HG03342 (cell line): ENCODE results near the gene VGLL3.
"Not testable (repeated sequence)": the region's sequence is repeated elsewhere in the genome, so short reads cannot be mapped to it uniquely, and the experiment has no call there.

Source experiments
- ATAC-seq: cut with Tn5 transposase; IDR thresholded peaks from one replicate; pipeline ENCODE4 v1.9.1; 2021; ENCODE audit warnings: mild to moderate bottlenecking, moderate library complexity; ENCODE audit not compliant: unreplicated experiment

The VGLL3 gene

DNA sequence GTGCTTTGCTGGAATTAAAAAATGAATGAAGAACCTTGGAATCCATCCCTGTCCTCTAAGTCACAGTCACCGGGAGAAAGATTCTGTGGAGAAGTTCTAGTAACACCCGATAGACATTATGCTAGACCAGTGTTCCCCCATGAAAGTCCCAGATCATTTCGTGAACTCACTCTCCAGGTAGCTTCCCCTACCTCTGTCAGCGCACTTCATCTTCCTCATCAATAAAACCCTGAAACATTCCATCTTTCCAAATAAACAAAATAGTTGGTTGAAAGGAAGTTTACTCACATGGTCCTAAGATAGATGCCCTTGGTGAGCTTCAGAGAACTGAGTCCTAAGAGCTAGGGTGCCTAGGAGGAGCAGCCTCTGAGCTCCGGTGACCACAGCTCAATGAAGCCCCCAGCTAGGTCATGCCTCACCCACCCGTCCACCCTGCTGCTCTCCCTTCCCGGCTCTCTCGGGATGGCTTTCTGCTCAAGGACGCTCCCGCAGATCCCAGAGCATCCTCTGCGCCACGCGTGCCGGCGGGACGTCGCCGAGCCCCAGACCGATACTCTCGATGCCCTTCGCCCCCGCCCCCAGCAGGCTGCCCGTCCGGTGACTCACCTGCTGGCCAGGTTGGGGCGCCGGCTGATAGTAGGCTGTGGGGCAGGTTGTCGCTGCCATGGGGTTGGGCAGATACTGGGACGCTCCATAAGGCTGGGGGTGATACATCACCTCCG, 776 bp downstream of the VGLL3 start:
- no peak for ATAC-seq

DNA sequence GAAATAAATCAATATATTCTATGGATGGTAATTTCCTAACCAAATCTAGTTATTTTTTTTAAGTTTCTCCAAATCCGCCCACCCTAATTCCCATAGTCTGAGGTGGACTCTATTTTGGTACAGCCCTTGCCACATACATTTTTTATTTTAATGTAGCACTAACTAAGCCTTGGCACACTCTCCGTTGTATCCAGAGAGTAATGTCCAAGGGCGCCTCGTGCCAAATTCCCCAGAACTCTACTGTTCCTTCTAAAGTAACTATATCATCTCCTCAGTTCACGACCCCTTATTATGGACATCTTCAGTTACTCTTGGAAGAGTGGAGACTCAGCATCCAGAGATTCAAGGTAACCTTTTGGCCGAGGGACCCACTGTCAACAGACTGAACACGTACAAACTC, 1.3 kb downstream of the VGLL3 start:
- ATAC-seq = no peak

DNA sequence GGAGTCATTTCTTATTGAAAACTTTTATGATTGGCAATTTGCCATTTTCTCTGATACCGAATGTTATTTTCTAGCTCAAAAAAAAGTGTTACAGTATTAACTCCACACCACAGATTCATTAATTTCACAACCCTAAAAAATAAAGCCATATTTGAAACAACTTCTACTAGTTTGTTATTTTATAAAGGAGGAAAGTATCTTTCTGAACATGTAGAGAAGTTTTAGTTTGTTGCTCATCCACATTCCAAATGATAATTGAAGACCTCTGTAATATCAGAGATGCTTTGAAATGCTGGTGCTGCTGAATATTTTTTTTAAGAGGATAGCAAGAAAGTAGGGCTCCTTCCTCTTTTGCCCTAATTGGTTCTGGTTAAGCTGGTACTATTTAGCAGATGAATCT, 1.9 kb downstream of the VGLL3 start:
- no peak for ATAC-seq

DNA sequence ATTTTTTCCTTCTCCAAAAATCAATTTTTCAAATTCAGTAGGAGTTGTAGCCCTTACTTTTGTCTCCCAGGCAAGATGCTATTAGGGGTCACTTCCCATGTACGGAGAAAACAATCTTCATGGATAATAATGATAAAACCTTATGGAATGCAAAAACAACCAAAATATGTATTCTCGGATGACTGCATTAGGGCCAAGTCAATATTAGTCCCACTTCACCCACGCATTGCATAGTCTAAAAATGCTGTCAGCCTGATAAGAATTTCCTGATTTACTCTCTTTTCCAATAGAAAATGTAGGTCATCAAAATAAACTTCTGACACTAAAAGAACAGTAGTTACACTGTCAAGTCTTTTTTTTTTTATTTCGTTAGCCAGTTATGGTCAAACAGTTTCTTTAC, 2.7 kb downstream of the VGLL3 start:
- ATAC-seq = no peak

DNA sequence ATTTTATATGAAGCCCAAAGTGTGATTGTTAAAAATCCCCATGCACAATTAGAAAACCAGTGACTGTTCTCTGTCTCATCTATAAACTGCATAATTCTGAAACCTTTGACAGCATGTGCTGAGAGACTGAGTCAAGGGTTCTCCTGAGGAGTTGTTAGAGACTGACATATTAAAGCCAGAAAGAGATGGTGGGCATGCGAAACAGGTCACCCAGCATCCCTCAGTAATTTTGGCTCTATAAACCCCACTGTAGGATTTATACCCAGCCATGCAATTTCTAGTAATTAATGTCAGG, 3.6 kb downstream of the VGLL3 start:
- no peak for ATAC-seq

DNA sequence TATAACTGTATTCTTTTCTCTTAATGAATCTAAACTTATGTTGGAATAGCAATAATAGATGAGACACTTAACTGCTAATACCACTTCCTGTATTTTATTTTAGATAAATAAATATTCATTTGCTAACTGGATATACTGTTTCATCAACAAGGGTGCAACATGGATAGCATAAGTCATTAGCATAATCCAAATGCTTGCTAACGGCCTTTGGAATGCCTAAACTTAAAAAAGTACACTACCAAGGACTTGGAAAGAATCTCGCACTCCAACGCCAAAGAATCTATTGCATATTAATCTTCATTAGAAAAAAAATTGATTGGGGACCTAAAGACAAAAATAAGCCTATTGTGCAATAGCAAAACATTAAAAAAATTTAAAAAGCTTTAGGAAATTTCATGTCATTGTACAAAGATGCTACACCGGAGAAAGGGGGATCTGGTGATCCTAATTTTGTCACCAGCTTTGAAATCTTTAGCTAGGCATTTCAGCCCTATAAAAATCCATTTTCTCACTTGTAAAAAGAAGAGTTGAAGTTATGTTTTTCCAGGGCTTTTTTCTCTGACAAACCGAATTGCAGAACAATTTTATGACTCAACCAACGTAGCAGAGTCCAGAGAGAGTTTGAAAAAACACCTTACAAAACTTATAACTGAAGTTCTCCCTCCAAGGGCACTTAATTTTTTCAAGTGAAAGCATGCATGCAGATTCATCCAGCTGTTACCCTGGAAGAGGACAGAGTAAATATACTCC, 4.1 kb downstream of the VGLL3 start:
- ATAC-seq = no peak

DNA sequence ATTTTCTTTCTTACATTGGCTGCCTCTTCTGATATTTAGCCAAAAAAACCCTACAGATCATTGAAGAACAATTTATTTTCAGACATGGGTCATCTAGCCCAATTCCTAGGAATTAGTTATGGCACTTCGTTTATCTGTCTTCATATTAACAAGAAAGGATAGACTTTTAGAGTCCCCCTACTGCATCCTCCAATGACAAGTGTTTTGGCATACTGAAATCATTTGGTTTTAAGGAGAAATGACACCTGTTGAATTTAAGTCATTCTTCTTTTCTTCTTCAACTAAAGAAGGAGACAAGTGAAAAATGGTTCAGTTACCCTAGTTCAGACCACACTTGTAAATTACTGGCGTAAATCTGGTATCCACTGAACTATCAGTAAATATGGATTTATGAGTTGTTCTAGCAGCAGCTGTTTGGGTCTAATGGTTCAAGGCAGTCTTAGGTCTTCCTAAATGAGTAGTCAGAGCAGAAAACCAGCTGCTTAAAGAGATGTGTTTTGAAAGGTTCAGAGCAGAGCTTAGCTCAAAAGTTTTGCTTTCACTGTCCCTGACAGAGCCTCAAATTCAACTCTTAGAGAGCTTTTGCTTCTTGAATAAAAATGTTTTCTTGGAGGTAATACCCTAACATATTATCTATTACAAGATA, 5.6 kb downstream of the VGLL3 start:
- no peak for ATAC-seq

DNA sequence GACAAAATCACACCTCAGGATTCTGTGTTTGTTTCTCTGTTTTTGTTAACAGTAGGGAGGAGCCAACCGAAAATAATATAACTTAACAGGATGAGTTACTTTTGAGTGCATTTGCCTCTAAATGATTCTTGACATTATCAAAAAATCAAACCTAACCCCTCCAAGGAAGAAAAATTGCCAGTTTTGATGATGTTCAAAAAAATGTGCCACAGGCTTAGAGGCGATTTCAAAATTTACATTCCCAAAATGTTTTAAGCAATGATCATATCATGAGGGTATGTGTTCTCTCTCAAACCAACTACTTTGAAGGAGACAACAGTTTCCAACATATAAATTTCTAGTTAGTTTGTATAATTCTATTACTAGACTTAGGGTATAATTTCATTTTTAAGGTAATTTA, 6.7 kb downstream of the VGLL3 start:
- no peak for ATAC-seq

DNA sequence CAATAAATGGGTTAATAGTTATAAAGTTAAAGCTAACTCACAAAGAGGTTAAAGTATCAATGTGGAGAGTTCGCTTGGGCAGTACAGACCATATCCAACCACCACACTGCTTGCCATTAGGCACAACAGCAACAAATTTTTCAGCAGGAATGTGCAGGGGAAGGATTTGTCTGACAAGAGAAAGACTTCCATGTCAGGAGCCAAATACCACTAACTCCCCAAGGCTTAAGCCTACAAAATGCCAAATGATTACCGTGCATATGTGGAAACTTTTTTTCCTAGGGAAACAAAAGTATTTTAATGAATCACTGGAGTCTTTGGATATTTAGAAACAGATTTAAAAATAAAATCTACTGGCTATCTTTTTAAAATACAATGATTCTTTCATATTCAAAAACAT, 8.1 kb downstream of the VGLL3 start:
- ATAC-seq = no peak

DNA sequence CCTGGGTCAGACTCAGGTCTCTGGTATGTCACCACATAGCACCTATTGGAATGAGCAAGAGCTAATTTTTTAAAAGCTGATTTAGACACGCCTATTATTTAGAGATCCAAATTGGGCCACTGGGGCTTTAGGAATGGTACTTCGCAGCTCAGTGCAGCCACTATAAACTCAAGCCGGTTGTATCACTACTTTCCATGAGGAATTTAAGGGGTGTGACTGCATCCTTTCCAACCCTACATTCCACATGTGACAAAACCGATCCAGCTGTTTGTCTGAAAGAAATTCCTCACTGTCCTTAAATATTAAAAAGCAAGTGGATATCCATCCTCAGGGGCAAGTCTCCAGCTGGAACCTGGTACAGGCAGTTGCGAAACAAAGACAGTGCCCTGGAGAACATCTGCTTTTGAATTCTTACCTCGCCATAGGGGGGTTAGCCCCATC, 12.8 kb downstream of the VGLL3 start:
- no peak for ATAC-seq

DNA sequence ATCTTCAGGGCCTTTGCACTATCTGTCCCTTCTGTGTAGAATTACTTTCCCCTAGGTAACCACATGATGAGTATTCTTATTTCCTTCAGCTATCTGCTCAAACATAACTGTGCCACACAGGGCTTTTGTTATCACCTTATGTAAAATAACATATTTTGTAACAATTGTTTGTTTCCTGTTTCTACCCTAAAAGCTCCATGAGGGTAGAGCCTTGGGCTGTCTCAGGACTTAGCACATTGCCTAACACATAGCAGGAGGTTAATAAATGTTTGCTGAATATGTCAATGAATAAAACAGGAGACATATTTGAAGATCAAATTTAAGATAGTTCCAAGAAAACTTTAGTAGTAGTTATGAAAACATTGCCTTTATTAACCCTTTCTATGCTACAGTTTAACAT, 14.7 kb downstream of the VGLL3 start:
- no peak for ATAC-seq

DNA sequence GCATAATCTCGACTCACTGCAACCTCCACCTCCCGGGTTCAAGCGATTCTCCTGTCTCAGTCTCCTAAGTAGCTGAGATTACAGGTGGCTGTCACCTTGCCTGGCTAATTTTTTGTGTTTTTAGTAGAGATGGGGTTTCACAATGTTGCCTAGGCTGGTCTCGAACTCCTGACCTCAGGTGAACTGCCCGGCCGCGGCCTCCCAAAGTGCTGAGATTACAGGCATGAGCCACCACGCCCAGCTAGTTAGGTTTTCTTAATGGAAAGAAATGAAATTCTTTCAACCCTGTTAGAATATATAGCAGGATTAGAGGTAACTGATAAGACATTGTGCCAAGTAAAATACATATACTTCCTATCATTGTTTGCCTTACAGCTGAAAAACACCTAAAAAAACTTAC, 16.8 kb downstream of the VGLL3 start:
- not testable (repeated sequence) for ATAC-seq

DNA sequence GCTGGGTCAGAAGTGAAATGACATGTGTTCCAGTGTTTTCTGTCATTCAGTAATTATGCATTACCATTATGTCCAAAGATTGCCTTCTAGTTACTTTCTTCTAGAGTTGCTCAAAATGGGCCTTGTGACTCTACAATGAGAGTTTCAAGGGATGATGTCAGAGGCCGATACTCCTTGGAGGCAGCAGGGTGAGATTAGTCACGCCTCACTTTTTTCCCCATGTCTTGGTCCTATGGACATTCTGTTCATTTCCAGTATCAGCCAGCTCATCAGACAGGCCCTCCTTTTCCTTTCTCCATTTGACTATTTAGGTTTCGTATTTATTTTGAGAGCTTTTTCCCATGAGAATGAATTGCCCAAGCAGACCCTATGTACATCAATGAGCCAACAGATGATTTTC, 17.5 kb downstream of the VGLL3 start:
- no peak for ATAC-seq

DNA sequence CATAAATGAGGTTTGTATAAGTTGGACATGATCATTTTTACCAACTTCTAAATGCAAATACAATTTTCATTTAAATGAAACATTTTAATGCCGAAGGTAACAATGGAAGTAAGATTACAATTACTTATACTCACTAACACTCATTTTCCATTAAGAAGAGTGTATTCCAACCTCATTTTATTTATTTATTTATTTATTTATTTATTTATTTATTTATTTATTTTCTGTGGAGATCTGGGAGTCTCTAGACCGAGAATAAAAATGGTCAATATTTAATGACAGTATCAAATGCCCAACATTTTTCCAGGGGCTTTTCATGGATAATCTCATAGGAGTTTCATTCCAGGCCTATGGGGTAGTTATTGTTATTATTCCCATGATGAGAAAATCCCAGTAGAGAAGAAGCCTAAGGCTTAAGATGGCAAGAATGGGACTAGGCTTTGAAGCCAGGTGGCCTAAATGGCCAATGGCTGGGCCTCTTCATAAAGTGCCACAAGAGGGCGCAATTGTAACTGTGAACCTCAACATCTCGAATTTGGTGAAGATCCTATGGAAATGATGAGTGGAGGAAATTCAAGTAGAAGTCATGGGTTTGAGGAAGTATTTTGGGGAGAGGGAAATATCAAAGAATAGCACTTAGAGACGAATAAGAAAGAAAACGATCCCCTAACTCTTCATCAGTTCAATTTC, 21.3 kb downstream of the VGLL3 start:
- peak; percentile 81 for ATAC-seq

DNA sequence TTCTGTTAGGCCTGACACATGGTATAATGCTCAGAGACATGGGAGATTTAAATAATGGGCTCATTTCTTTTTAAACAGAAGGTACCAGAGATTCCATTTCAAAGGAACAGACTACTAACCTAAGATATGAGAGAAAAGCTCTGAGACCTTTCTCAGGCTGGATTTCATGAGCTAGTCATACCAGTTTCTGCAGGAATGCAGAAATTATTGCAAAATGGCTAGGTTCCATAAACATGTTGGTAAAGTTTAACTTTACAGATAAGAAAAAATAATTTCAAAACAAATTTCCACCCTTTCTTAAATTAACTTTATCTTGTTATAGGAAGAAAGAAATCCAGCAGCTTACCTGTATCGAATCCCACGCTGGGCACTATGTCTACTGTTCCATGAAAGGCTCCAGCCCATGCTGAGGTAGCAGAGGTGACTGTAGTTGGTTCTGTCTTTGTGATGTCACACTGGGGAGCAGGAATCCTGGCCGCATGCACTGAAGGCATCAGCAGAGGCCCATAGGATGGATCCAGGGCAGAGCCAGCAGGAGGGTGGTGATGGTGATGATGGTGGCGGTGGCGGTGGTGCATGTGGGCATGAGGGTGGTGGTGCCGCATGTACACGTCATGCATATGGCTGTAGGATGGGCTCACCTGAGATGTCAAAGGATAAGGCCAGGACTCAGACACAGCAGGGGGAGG, 22.6 kb downstream of the VGLL3 start:
- ATAC-seq = no peak

DNA sequence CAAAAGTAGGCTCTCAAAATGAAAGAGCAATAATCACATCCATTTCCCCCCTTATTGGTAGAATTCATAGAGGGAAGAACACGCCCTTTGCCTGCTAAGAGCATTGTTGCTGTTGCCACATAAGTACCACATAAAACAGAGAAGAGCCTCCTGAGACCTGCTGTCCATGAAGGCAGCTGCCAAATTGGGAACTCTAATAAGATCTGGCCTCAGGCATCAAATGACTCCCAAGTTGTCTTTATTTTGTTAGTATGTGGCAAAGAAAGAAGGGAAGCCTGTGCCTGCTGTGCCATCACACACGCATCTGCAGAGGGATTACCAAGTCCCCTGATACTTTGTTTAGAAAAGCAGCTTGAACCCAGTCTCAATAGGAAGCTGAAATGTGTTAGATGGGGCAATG, 23.9 kb downstream of the VGLL3 start:
- ATAC-seq = no peak

DNA sequence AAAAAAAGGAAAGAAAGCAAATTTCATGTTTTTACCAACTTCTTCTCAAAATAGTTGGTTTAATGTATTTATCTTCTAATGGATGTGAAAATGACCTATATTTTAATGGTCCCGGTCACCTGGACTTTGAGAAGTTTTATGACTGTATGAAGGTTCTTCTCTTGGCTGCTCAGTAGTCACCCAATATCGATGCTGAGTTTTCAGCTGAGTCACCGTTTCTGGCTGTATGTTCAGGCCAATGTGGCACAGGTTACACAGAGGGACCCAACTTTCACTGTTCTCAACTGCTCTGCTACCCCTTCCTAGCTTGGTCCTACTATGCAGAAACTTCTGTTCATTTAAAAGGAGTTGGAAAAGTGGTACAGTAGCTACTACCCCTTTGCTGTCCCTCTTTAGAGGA, 25.8 kb downstream of the VGLL3 start:
- no peak for ATAC-seq

DNA sequence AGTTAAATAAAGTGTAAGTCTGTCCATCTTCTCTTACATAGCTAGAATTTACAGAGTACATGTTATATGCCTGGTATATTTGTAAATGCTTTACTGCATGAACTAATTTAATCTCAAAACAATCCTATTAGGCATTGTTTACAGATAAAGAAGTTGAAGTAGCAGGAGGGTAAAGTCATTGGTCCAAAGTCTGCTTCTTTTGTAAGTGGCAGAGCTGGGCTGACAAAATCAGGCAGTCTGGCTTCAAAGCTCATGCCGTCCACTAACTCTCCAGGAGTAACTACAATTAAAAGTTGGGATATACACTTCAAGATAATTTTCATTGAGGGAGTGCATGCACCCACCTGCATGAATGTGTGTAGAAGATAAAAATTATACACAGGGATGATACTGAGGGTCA, 27.3 kb downstream of the VGLL3 start:
- no peak for ATAC-seq

DNA sequence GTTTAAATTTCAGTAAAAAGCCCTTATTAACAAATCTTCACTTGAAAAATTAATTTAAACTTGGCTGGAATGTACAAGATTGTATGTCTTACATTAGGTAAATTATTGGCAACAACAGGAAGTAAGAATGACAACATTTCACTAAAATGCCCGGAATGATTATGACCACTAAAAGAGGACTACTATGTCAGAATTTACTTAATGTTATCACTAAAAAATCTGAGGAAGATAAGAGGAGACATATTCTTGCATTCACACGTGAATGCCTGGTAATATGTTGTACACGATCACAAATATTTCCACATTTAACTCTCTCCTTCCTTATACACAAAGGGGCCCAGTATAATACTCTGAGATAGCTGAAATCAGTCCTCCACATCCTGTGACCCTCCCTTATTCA, 29.7 kb downstream of the VGLL3 start:
- ATAC-seq = no peak

DNA sequence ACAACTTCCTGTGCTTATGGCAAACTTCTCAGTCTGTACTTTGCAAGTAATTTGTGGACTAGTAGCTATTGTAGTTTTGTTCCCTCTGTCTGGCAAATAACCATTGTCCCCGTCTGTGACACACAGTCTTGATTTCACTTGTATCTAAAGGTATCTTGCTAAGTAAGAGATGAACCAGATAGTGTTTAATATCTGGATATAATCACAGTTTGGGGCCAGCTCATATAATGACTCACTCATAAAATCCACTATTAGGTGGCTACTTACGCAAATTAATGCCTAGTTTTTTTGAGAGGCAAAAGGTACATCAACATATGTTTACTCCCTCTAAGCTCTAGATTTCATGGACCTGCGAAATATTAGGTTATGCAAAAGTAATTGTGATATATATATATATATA, 30.4 kb downstream of the VGLL3 start:
- no peak for ATAC-seq

DNA sequence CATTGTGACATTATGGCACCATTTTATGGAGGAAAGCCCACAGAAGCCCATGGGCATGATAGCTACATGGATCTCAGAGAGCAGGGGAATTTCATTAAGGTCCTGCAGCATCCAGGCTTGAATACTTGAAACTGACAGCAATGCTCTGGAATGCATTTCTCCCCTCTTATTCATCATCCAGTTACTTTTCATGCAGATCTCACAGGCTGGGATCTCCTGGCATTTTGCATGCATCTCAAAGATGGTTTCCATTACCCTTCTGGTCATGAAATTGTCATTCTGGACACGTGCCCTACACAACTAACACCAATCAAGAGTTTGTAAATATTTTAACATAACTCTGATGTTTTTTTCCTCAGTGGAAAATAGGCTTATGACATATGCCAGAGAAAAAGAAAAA, 32.4 kb downstream of the VGLL3 start:
- no peak for ATAC-seq
